NCI-H1436 treated with DMSO at 0.1 percent for 48 hours (cell line): ENCODE data around the gene CDKAL1.
A peak's percentile ranks its signal among the peaks of the same experiment; 100 is the strongest.

ENCODE experiments used
- DNase-seq: peaks from one replicate; lab custom pipeline; 2025; lab: John Stamatoyannopoulos, UW

Gene CDKAL1

GRCh38 chr6:21107796-21108195 lies 573.5 kb downstream of the CDKAL1 start:
- DNase-seq: no peak

- no peak for DNase-seq
Measured at GRCh38 chr6:21109391-21110178, 575.3 kb downstream of the CDKAL1 start.

- DNase-seq: no peak
Measured at GRCh38 chr6:21110684-21111083, 576.4 kb downstream of the CDKAL1 start.

- DNase-seq: no peak
Measured at GRCh38 chr6:21111093-21111725, 577.0 kb downstream of the CDKAL1 start.

GRCh38 chr6:21115111-21115510 lies 580.9 kb downstream of the CDKAL1 start:
- DNase-seq: peak; percentile 91

- no peak for DNase-seq
Measured at GRCh38 chr6:21116736-21117135, 582.5 kb downstream of the CDKAL1 start.

- no peak for DNase-seq
Measured at GRCh38 chr6:21118216-21118780, 584.0 kb downstream of the CDKAL1 start.

- DNase-seq: no peak
Measured at GRCh38 chr6:21121636-21122136, 587.4 kb downstream of the CDKAL1 start.

- DNase-seq: no peak
Measured at GRCh38 chr6:21123507-21124436, 589.5 kb downstream of the CDKAL1 start.

GRCh38 chr6:21128601-21129000 lies 594.3 kb downstream of the CDKAL1 start:
- DNase-seq: no peak

- no peak for DNase-seq
Measured at GRCh38 chr6:21131406-21131805, 597.1 kb downstream of the CDKAL1 start.

- DNase-seq: no peak
Measured at GRCh38 chr6:21132446-21132845, 598.2 kb downstream of the CDKAL1 start.

GRCh38 chr6:21132856-21133838 lies 598.9 kb downstream of the CDKAL1 start:
- DNase-seq: no peak

GRCh38 chr6:21133901-21134300 lies 599.6 kb downstream of the CDKAL1 start:
- no peak for DNase-seq

- no peak for DNase-seq
Measured at GRCh38 chr6:21134356-21134755, 600.1 kb downstream of the CDKAL1 start.

- no peak for DNase-seq
Measured at GRCh38 chr6:21135484-21136013, 601.3 kb downstream of the CDKAL1 start.

- no peak for DNase-seq
Measured at GRCh38 chr6:21137700-21138335, 603.6 kb downstream of the CDKAL1 start.

GRCh38 chr6:21138336-21139069 lies 604.2 kb downstream of the CDKAL1 start:
- DNase-seq: no peak

GRCh38 chr6:21140966-21141365 lies 606.7 kb downstream of the CDKAL1 start:
- DNase-seq: no peak
